Endothelial cell of umbilical vein (primary cell): Measurements from ENCODE around the gene IGF2BP1.
"Not testable (repeated sequence)": the region's sequence is repeated elsewhere in the genome, so short reads cannot be mapped to it uniquely, and the experiment has no call there.

Experiments used
- EZH2 ChIP-seq: IDR thresholded peaks from 2 replicates; pipeline ENCODE4 v1.6.1; 2012; ENCODE audit warnings: borderline replicate concordance, low read depth, mild to moderate bottlenecking, moderate library complexity, low read length, inconsistent platforms; ENCODE audit not compliant: severe bottlenecking
- TF ChIP-seq, protein P1 (sequence below), 2 donors: IDR thresholded peaks; 1 replicate in 1 of 2; 2 replicates in 1 of 2; pipeline ENCODE4 v1.5.1; 2011; ENCODE audit warnings: low read length in 2 of 2, mild to moderate bottlenecking in 2 of 2, moderate library complexity in 2 of 2, control low read depth in 1 of 2, inconsistent platforms in 1 of 2, low read depth in 1 of 2; ENCODE audit not compliant: insufficient read depth in 1 of 2; ENCODE audit errors: extremely low read depth in 1 of 2

DNA sequence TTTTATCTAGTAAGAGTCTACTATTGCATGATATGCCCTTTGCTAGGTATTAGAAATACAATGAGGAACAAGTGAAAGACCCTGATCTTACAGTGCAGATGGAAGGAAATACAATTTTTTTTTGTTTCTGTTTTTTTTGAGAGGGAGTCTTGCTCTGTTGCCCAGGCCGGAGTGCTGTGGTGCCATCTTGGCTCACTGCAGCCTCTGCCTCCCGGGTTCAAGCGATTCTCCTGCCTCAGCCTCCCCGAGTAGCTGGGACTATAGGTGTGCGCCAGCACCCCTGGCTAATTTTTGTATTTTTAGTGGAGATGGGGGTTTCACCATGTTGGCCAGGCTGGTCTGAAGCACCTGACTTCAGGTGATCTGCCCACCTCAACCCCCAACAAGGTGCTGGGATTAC lies 11.7 kb downstream of the IGF2BP1 start:
- TF ChIP-seq EZH2: not testable (repeated sequence)
- TF ChIP-seq, protein P1, sequence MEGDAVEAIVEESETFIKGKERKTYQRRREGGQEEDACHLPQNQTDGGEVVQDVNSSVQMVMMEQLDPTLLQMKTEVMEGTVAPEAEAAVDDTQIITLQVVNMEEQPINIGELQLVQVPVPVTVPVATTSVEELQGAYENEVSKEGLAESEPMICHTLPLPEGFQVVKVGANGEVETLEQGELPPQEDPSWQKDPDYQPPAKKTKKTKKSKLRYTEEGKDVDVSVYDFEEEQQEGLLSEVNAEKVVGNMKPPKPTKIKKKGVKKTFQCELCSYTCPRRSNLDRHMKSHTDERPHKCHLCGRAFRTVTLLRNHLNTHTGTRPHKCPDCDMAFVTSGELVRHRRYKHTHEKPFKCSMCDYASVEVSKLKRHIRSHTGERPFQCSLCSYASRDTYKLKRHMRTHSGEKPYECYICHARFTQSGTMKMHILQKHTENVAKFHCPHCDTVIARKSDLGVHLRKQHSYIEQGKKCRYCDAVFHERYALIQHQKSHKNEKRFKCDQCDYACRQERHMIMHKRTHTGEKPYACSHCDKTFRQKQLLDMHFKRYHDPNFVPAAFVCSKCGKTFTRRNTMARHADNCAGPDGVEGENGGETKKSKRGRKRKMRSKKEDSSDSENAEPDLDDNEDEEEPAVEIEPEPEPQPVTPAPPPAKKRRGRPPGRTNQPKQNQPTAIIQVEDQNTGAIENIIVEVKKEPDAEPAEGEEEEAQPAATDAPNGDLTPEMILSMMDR (IDR thresholded peaks at IDR 0.05; ENCODE audit: extremely low read depth in 1 of 2, insufficient read depth in 1 of 2, low read depth in 1 of 2, low read length in 2 of 2): not testable (repeated sequence)
